Measurements from ENCODE around the gene SLC48A1.

Gene SLC48A1

GRCh38 chr12:47794679-47795078 lies 21.6 kb downstream of the SLC48A1 start:
- no peak for DNase-seq (ENCODE audit: extremely low spot score)
- CTCF ChIA-PET: no interaction called here
- POLR2A ChIA-PET: no interaction called here
- TF ChIP-seq SUZ12 (IDR thresholded peaks at IDR 0.05) (no peak), FOXK2 (IDR thresholded peaks at IDR 0.05) (no peak), BHLHE40 (IDR thresholded peaks at IDR 0.05; ENCODE audit: borderline replicate concordance) (no peak), ZNF384 (IDR thresholded peaks at IDR 0.05) (no peak), FOXA1 (IDR thresholded peaks at IDR 0.05) (no peak), FOXM1 (IDR thresholded peaks at IDR 0.05; ENCODE audit: borderline replicate concordance) (no peak), LEF1 (IDR thresholded peaks at IDR 0.05; ENCODE audit: borderline replicate concordance) (no peak), TARDBP (IDR thresholded peaks at IDR 0.05) (no peak), NFRKB (IDR thresholded peaks at IDR 0.05) (no peak), HDGF (IDR thresholded peaks at IDR 0.05; ENCODE audit: borderline replicate concordance) (no peak), ARNT (IDR thresholded peaks at IDR 0.05) (no peak)

GRCh38 chr12:47795121-47795813 lies 22.2 kb downstream of the SLC48A1 start:
- DNase-seq (ENCODE audit: extremely low spot score): no peak
- POLR2A ChIA-PET: no interaction called here
- TF ChIP-seq FOXA1 (IDR thresholded peaks at IDR 0.05) (no peak), BHLHE40 (IDR thresholded peaks at IDR 0.05; ENCODE audit: borderline replicate concordance) (no peak), HDGF (IDR thresholded peaks at IDR 0.05; ENCODE audit: borderline replicate concordance) (no peak), SUZ12 (IDR thresholded peaks at IDR 0.05) (no peak), TARDBP (IDR thresholded peaks at IDR 0.05) (no peak)
- CTCF ChIA-PET: interaction anchor here (2.4 kb wide), 1 partner anchor 43 kb away, joined by 20 read pairs; no protein-coding TSS in a partner anchor

GRCh38 chr12:47795814-47796411 lies 22.9 kb downstream of the SLC48A1 start:
- TF ChIP-seq BHLHE40 (IDR thresholded peaks at IDR 0.05; ENCODE audit: borderline replicate concordance) (no peak), LEF1 (IDR thresholded peaks at IDR 0.05; ENCODE audit: borderline replicate concordance) (no peak), NFRKB (IDR thresholded peaks at IDR 0.05) (no peak), L3MBTL2 (conservative IDR thresholded peaks at IDR 0.05) (no peak), PKNOX1 (IDR thresholded peaks at IDR 0.05) (no peak), SUZ12 (IDR thresholded peaks at IDR 0.05) (no peak), TARDBP (IDR thresholded peaks at IDR 0.05) (no peak), FOXA1 (IDR thresholded peaks at IDR 0.05) (no peak)
- no peak for DNase-seq (ENCODE audit: extremely low spot score)
- ChIA-PET POLR2A (no interaction called here), CTCF (interaction anchor here (0.6 to 2.4 kb wide), 2 partner anchors 14 to 42 kb away, joined by 3 to 20 read pairs; no protein-coding TSS in a partner anchor)

- TF ChIP-seq FOXM1 (IDR thresholded peaks at IDR 0.05; ENCODE audit: borderline replicate concordance): no peak
- TF ChIP-seq SUZ12 (IDR thresholded peaks at IDR 0.05): no peak
- no peak for TF ChIP-seq HDGF (IDR thresholded peaks at IDR 0.05; ENCODE audit: borderline replicate concordance)
- TF ChIP-seq TARDBP (IDR thresholded peaks at IDR 0.05): no peak
- TF ChIP-seq L3MBTL2 (conservative IDR thresholded peaks at IDR 0.05): no peak
- TF ChIP-seq NFRKB (IDR thresholded peaks at IDR 0.05): no peak
- no peak for TF ChIP-seq ZNF384 (IDR thresholded peaks at IDR 0.05)
- no peak for TF ChIP-seq SP1 (IDR thresholded peaks at IDR 0.05)
- no peak for TF ChIP-seq CTBP1 (IDR thresholded peaks at IDR 0.05; ENCODE audit: borderline replicate concordance)
- no peak for TF ChIP-seq FOXK2 (IDR thresholded peaks at IDR 0.05)
- TF ChIP-seq PKNOX1 (IDR thresholded peaks at IDR 0.05): no peak
- TF ChIP-seq ELF4 (IDR thresholded peaks at IDR 0.05): no peak
- peak; percentile 36 for DNase-seq (ENCODE audit: extremely low spot score)
- CTCF ChIA-PET: interaction anchor here (0.7 to 2.4 kb wide), 7 partner anchors 15 to 44 kb away, joined by 3 to 20 read pairs (median 3); no protein-coding TSS in a partner anchor
- POLR2A ChIA-PET: interaction anchor here (1.0 kb wide), 1 partner anchor 38 kb away, joined by 5 read pairs; no protein-coding TSS in a partner anchor
Observed at GRCh38 chr12:47797441-47797840, 24.4 kb downstream of the SLC48A1 start.

GRCh38 chr12:47798382-47798948 lies 25.4 kb downstream of the SLC48A1 start:
- DNase-seq (ENCODE audit: extremely low spot score): no peak
- ChIA-PET POLR2A (interaction anchor here (0.9 kb wide), 1 partner anchor 14 kb away, joined by 3 read pairs; no protein-coding TSS in a partner anchor), CTCF (interaction anchor here (0.9 to 1.8 kb wide), 3 partner anchors 37 to 42 kb away, joined by 3 to 8 read pairs (median 3); no protein-coding TSS in a partner anchor)
- TF ChIP-seq NFRKB (IDR thresholded peaks at IDR 0.05) (no peak), ARNT (IDR thresholded peaks at IDR 0.05) (no peak), SP1 (IDR thresholded peaks at IDR 0.05) (no peak), BHLHE40 (IDR thresholded peaks at IDR 0.05; ENCODE audit: borderline replicate concordance) (no peak), ZNF384 (IDR thresholded peaks at IDR 0.05) (no peak), LEF1 (IDR thresholded peaks at IDR 0.05; ENCODE audit: borderline replicate concordance) (no peak), FOXM1 (IDR thresholded peaks at IDR 0.05; ENCODE audit: borderline replicate concordance) (no peak), CTBP1 (IDR thresholded peaks at IDR 0.05; ENCODE audit: borderline replicate concordance) (no peak), FOXA1 (IDR thresholded peaks at IDR 0.05) (no peak), L3MBTL2 (conservative IDR thresholded peaks at IDR 0.05) (no peak), ELF4 (IDR thresholded peaks at IDR 0.05) (no peak), TARDBP (IDR thresholded peaks at IDR 0.05) (no peak), FOXK2 (IDR thresholded peaks at IDR 0.05) (no peak), PKNOX1 (IDR thresholded peaks at IDR 0.05) (no peak)

Data from HEK293T (cell line).